A549 (cell line): ENCODE measurements around the gene LRIT3.

Experiments
- EHF ChIP-seq: fragments of 250-450 bp; sonication (Bioruptor Pico); IDR thresholded peaks from 2 replicates; pipeline ENCODE4 v1.5.0; 2020; ENCODE audit warnings: mild to moderate bottlenecking
- TF ChIP-seq, protein P1 (sequence below): IDR thresholded peaks from 2 replicates; pipeline ENCODE4 v1.6.1; 2012; ENCODE audit warnings: low read depth, borderline replicate concordance

DNA sequence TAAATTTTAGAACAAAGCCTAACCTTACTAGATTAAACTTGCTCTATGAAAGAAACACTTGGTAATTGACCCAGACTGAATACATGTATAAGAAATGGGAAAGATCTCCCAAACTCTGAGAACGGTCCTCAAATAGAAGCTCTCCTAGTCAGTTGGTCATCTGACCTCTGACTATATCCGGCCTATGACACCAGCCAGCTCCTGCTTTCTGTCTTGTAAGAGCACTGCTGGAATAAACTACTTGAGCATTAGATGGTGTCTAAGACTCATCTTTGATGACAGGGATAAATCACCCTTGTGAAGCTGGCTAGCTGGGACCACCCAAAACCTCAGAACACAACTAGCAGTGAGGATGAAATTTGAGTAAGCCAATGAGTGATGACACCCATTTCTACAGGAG, 24.2 kb downstream of the LRIT3 start:
- TF ChIP-seq, protein P1, sequence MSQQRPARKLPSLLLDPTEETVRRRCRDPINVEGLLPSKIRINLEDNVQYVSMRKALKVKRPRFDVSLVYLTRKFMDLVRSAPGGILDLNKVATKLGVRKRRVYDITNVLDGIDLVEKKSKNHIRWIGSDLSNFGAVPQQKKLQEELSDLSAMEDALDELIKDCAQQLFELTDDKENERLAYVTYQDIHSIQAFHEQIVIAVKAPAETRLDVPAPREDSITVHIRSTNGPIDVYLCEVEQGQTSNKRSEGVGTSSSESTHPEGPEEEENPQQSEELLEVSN, result no peak
- TF ChIP-seq EHF (CRISPR knock-in tag), result no peak
